A549 (cell line): Measurements from ENCODE around the gene KIF20B. TPM values are rescaled to one million over a fixed set of nuclear protein-coding genes. Genes with fewer than 3 reads are reported as not detected.

Source experiments
- ATAC-seq, 2 experiments: fragments of 200-7000 bp in 1 of 2; fragments of >200 bp in 1 of 2; cut with Nextera tagmentation in 1 of 2; cut with Tn5 transposase in 1 of 2; 3 replicates each; pipeline versions ENCODE4 v1.8.0 to v1.9.1; 2018 to 2020; ENCODE audit warnings: mild to moderate bottlenecking in 1 of 2, moderate library complexity in 1 of 2
- CTCF ChIA-PET: fragments of 300-600 bp; sonication (Branson Sonifier 250); formaldehyde crosslinking; extraction: SDS; loops from one replicate; lab custom pipeline; 2021; ENCODE audit warnings: antibody characterized with exemption, inconsistent platforms; lab: Yijun Ruan, JAX
- POLR2A ChIA-PET: fragments of 350-600 bp; formaldehyde crosslinking; extraction: SDS; loops from one replicate; lab custom pipeline; 2021; ENCODE audit warnings: antibody characterized with exemption, inconsistent platforms; lab: Yijun Ruan, JAX
- DNase-seq, 2 experiments: peaks; one replicate each; pipeline versions ENCODE4 v3.0.0 to v3.0.0-alpha.2; 2011 to 2016; ENCODE audit warnings: low read depth in 1 of 2, low spot score in 1 of 2
- FAIRE-seq: peaks from 2 replicates; lab custom pipeline; 2011; peaks lifted over from hg19 to GRCh38; lab: Jason Lieb, UNC
- H3K27ac ChIP-seq, 2 experiments: fragments of >200 bp; sonication (Bioruptor Twin); formaldehyde crosslinking; 3 replicates each; pipeline ENCODE4 v1.5.1; 2016 to 2017
- H3K4me1 ChIP-seq: fragments of >200 bp; sonication (Bioruptor Twin); formaldehyde crosslinking; 3 replicates; pipeline ENCODE4 v1.6.1; 2016
- H3K4me2 ChIP-seq: fragments of >200 bp; sonication (Bioruptor Twin); formaldehyde crosslinking; 3 replicates; pipeline ENCODE4 v1.6.1; 2016
- H3K4me3 ChIP-seq: fragments of >200 bp; sonication (Bioruptor Twin); formaldehyde crosslinking; 3 replicates; pipeline ENCODE4 v1.5.1; 2016
- H3K9me3 ChIP-seq: fragments of >200 bp; sonication (Bioruptor Twin); formaldehyde crosslinking; 3 replicates; pipeline ENCODE4 v1.6.1; 2016
- BHLHE40 ChIP-seq: IDR thresholded peaks from 2 replicates; pipeline ENCODE4 v1.6.1; 2012; ENCODE audit warnings: low read depth, low read length, inconsistent platforms
- CEBPB ChIP-seq, 2 experiments: fragments of >200 bp in 1 of 2; sonication (Bioruptor Twin) in 1 of 2; formaldehyde crosslinking in 1 of 2; IDR thresholded peaks; 2 replicates each; pipeline ENCODE4 v1.6.1; 2012 to 2016
- CHD2 ChIP-seq: fragments of 150-350 bp; IDR thresholded peaks from 2 replicates; pipeline ENCODE4 v1.6.1; 2014; ENCODE audit warnings: low read length; ENCODE audit not compliant: partially characterized antibody
- CHD4 ChIP-seq: fragments of 200-600 bp; sonication (generic); IDR thresholded peaks from 2 replicates; pipeline ENCODE4 v1.6.1; 2016; ENCODE audit warnings: antibody characterized with exemption, mild to moderate bottlenecking, borderline replicate concordance
- E2F6 ChIP-seq: IDR thresholded peaks from 2 replicates; pipeline ENCODE4 v1.6.1; 2012; ENCODE audit warnings: low read depth, borderline replicate concordance
- EHF ChIP-seq: fragments of 250-450 bp; sonication (Bioruptor Pico); IDR thresholded peaks from 2 replicates; pipeline ENCODE4 v1.5.0; 2020; ENCODE audit warnings: mild to moderate bottlenecking
- ELK1 ChIP-seq: fragments of 150-350 bp; IDR thresholded peaks from 2 replicates; pipeline ENCODE4 v1.6.1; 2014; ENCODE audit warnings: low read depth, mild to moderate bottlenecking, low read length
- FOXS1 ChIP-seq: fragments of 250-450 bp; sonication (Bioruptor Pico); IDR thresholded peaks from 2 replicates; pipeline ENCODE4 v1.5.0; 2020; ENCODE audit warnings: mild to moderate bottlenecking, moderate library complexity
- GATA3 ChIP-seq: IDR thresholded peaks from 2 replicates; pipeline ENCODE4 v1.6.1; 2012; ENCODE audit warnings: borderline replicate concordance
- HDAC2 ChIP-seq: fragments of 200-600 bp; sonication (generic); IDR thresholded peaks from 2 replicates; pipeline ENCODE4 v1.6.1; 2016
- HEYL ChIP-seq: fragments of 250-450 bp; sonication (Bioruptor Pico); IDR thresholded peaks from 2 replicates; pipeline ENCODE4 v1.8.0; 2021; ENCODE audit warnings: mild to moderate bottlenecking, moderate library complexity
- HOXA7 ChIP-seq: fragments of 250-450 bp; sonication (Bioruptor Pico); IDR thresholded peaks from 2 replicates; pipeline ENCODE4 v1.5.0; 2020; ENCODE audit warnings: mild to moderate bottlenecking, moderate library complexity
- HOXB13 ChIP-seq: fragments of 250-450 bp; sonication (Bioruptor Pico); IDR thresholded peaks from 2 replicates; pipeline ENCODE4 v1.5.0; 2020; ENCODE audit warnings: low read depth, mild to moderate bottlenecking, moderate library complexity
- MAX ChIP-seq: IDR thresholded peaks from 2 replicates; pipeline ENCODE4 v1.6.1; 2012
- MYC ChIP-seq: IDR thresholded peaks from 2 replicates; pipeline ENCODE4 v1.6.1; 2012; ENCODE audit warnings: mild to moderate bottlenecking, inconsistent platforms, low read length, improper control_type of control experiment, borderline replicate concordance
- NPAS2 ChIP-seq: fragments of 250-450 bp; sonication (Bioruptor Pico); IDR thresholded peaks from 2 replicates; pipeline ENCODE4 v1.8.0; 2022; ENCODE audit warnings: mild to moderate bottlenecking, moderate library complexity, borderline replicate concordance
- NR3C1 ChIP-seq: fragments of >200 bp; sonication (Bioruptor Twin); formaldehyde crosslinking; IDR thresholded peaks from 3 replicates; pipeline ENCODE4 v1.6.1; 2017
- PBX3 ChIP-seq: IDR thresholded peaks from 2 replicates; pipeline ENCODE4 v1.6.1; 2012
- RARB ChIP-seq: fragments of 250-450 bp; sonication (Bioruptor Pico); IDR thresholded peaks from 2 replicates; pipeline ENCODE4 v1.8.0; 2021; ENCODE audit warnings: mild to moderate bottlenecking, moderate library complexity
- RCOR1 ChIP-seq: fragments of 150-350 bp; IDR thresholded peaks from 2 replicates; pipeline ENCODE4 v1.6.1; 2014; ENCODE audit warnings: antibody characterized with exemption, low read length, low read depth
- RFX5 ChIP-seq: fragments of 450-650 bp; IDR thresholded peaks from 2 replicates; pipeline ENCODE4 v1.7.1; 2014; ENCODE audit warnings: antibody characterized with exemption, mild to moderate bottlenecking, moderate library complexity
- TFCP2L1 ChIP-seq: fragments of 250-450 bp; sonication (Bioruptor Pico); IDR thresholded peaks from 2 replicates; pipeline ENCODE4 v1.5.0; 2021; ENCODE audit warnings: mild to moderate bottlenecking
- TP53 ChIP-seq: fragments of 250-450 bp; sonication (Bioruptor Pico); IDR thresholded peaks from 2 replicates; pipeline ENCODE4 v1.5.0; 2021; ENCODE audit warnings: mild to moderate bottlenecking, moderate library complexity
- WGBS: methylation state at CpG from one replicate; pipeline ENCODE4 v1.1.6; 2017; ENCODE audit errors: missing lambda C conversion rate; 5-methylcytosine and 5-hydroxymethylcytosine counted together
- polyA plus RNA-seq, 4 experiments: library from polyadenylated mRNA; depleted of rRNA in 3 of 4; stranded (reverse); fragments of >200 nt; fragmentation: RNase III in 1 of 4; extraction: RNeasy Plus Mini Kit Qiagen cat#74134 plus additional on column Dnase treatment in 1 of 4; gene quantifications; 2 replicates in 3 of 4; 3 replicates in 1 of 4; pipeline ENCODE4 v1.2.3, GENCODE V29; 2011 to 2017

KIF20B gene
- polyA plus RNA-seq, 2 of the 4 experiments (the other 2 are of a cell fraction): 12.6 to 14.8 TPM

GRCh38 chr10:89705466-89705865 lies 4.1 kb downstream of the KIF20B start:
- no peak for FAIRE-seq
- TF ChIP-seq RARB (CRISPR knock-in tag) (no peak), NR3C1 (no peak), MAX (no peak)
- H3K9me3 ChIP-seq: no peaks in the 10 kb centered on the region
- peaks cover 19% of the 10 kb centered on the region; the same call in 2 of the 3 replicates for H3K4me1 ChIP-seq
- ChIA-PET CTCF (interaction anchor here (0.7 kb wide), 1 partner anchor 141 kb away, joined by 3 read pairs; no protein-coding TSS in a partner anchor), POLR2A (no interaction called here)
- ATAC-seq: no peak
- no peak overlapping the region for H3K4me3 ChIP-seq
- DNase-seq: no peak
- H3K27ac ChIP-seq: no peak overlapping the region
- 76% methylated on average over 3 of the region's 3 CpGs for WGBS
- H3K4me2 ChIP-seq: peak overlapping the region; percentile 27

- no peaks in the 10 kb centered on the region for H3K9me3 ChIP-seq
- TF ChIP-seq E2F6: no peak
- TF ChIP-seq NPAS2: no peak
- H3K4me2 ChIP-seq: peak overlapping the region; percentile 27
- ATAC-seq: no peak
- peaks cover 23% of the 10 kb centered on the region; the same call in 2 of the 3 replicates for H3K4me1 ChIP-seq
- no peak for DNase-seq
- no peak overlapping the region for H3K27ac ChIP-seq
- ChIA-PET CTCF (no interaction called here), POLR2A (no interaction called here)
- FAIRE-seq: no peak
- no peak overlapping the region for H3K4me3 ChIP-seq
These were observed 4.6 kb downstream of the KIF20B start for GRCh38 chr10:89706011-89706410.

- ATAC-seq: no peak
- no peak for FAIRE-seq
- CTCF ChIA-PET: no interaction called here
- H3K4me2 ChIP-seq: no peak overlapping the region
- no peak overlapping the region for H3K4me3 ChIP-seq
- DNase-seq: no peak
- H3K27ac ChIP-seq: no peak overlapping the region
- H3K9me3 ChIP-seq: no peaks in the 10 kb centered on the region
- peaks cover 23% of the 10 kb centered on the region; the same call in 2 of the 3 replicates for H3K4me1 ChIP-seq
- no peak for TF ChIP-seq HDAC2
- 98% methylated on average over 1 of the region's 1 CpG for WGBS
- POLR2A ChIA-PET: no interaction called here
These were observed 6.0 kb downstream of the KIF20B start for GRCh38 chr10:89707372-89707771.

GRCh38 chr10:89710753-89711152 lies 9.4 kb downstream of the KIF20B start:
- 68% methylated on average over 3 of the region's 3 CpGs for WGBS
- H3K4me1 ChIP-seq: peaks cover 13% of the 10 kb centered on the region; the same call in 2 of the 3 replicates
- no peak overlapping the region for H3K4me3 ChIP-seq
- POLR2A ChIA-PET: interaction anchor here (0.6 to 1.3 kb wide), 2 partner anchors 9 to 67 kb away, joined by 3 to 5 read pairs; partner anchors contain the start of gene KIF20B
- ATAC-seq (no peak), FAIRE-seq (peak; percentile 18)
- H3K27ac ChIP-seq: no peak overlapping the region; a peak in 1 of 6 replicates
- no peak for TF ChIP-seq HDAC2
- no peak for TF ChIP-seq GATA3
- TF ChIP-seq ELK1: no peak
- TF ChIP-seq HEYL (CRISPR knock-in tag): no peak
- TF ChIP-seq, all 56 proteins: peak for 0
- CTCF ChIA-PET: no interaction called here
- Histone ChIP-seq H3K9me3 (no peaks in the 10 kb centered on the region), H3K4me2 (peak overlapping the region; percentile 29; the same call in 1 of the 3 replicates)
- no peak for DNase-seq

- WGBS: 85% methylated on average over 3 of the region's 3 CpGs
- POLR2A ChIA-PET: no interaction called here
- TF ChIP-seq CHD4 (no peak), PBX3 (no peak), TP53 (CRISPR knock-in tag) (no peak), TFCP2L1 (CRISPR knock-in tag) (no peak), RCOR1 (no peak), RARB (CRISPR knock-in tag) (no peak), EHF (CRISPR knock-in tag) (no peak), HOXB13 (CRISPR knock-in tag) (no peak), HOXA7 (CRISPR knock-in tag) (no peak), MYC (no peak), CEBPB (IDR thresholded peaks at IDR 0.05) (no peak), CHD2 (no peak), BHLHE40 (no peak), RFX5 (no peak), FOXS1 (CRISPR knock-in tag) (no peak)
- H3K27ac ChIP-seq: no peak overlapping the region
- CTCF ChIA-PET: no interaction called here
- H3K9me3 ChIP-seq: no peaks in the 10 kb centered on the region
- H3K4me1 ChIP-seq: no peaks in the 10 kb centered on the region
- FAIRE-seq (no peak), DNase-seq (no peak), ATAC-seq (no peak)
- H3K4me3 ChIP-seq: no peak overlapping the region
- no peak overlapping the region for H3K4me2 ChIP-seq
These were observed 33.2 kb downstream of the KIF20B start for GRCh38 chr10:89734616-89735015.
